ENCODE data around the gene ESCO1. TPM values are rescaled to one million over a fixed set of nuclear protein-coding genes. Genes with fewer than 3 reads are reported as not detected.

The ESCO1 gene
- total RNA-seq, 1 donor: 18.6 TPM

DNA sequence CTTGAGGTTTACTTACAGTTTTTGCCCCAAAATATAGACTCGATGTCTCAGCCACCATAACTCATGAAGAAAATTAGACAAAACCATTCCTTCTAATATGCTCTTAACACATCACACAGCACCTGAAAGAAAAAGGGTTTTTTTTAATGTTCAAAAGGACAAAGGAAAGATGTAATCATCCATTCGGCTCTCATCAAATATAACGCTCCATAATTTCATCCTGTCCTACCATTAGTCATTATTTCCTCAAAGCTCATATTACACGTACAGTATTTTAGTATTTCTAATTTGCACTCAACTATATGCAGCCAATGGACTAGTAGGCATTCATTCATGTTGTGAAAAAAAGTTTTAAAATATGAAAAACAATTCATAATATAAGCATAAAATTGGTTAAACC lies 24.8 kb downstream of the ESCO1 start:
- no peak for DNase-seq (ENCODE audit: low read depth)
- no peak overlapping the region for H3K4me3 ChIP-seq (ENCODE audit: low read depth, low read length)
- TF ChIP-seq, protein P1, sequence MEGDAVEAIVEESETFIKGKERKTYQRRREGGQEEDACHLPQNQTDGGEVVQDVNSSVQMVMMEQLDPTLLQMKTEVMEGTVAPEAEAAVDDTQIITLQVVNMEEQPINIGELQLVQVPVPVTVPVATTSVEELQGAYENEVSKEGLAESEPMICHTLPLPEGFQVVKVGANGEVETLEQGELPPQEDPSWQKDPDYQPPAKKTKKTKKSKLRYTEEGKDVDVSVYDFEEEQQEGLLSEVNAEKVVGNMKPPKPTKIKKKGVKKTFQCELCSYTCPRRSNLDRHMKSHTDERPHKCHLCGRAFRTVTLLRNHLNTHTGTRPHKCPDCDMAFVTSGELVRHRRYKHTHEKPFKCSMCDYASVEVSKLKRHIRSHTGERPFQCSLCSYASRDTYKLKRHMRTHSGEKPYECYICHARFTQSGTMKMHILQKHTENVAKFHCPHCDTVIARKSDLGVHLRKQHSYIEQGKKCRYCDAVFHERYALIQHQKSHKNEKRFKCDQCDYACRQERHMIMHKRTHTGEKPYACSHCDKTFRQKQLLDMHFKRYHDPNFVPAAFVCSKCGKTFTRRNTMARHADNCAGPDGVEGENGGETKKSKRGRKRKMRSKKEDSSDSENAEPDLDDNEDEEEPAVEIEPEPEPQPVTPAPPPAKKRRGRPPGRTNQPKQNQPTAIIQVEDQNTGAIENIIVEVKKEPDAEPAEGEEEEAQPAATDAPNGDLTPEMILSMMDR (IDR thresholded peaks at IDR 0.05; ENCODE audit: insufficient read depth, low read depth, low read length): no peak

DNA sequence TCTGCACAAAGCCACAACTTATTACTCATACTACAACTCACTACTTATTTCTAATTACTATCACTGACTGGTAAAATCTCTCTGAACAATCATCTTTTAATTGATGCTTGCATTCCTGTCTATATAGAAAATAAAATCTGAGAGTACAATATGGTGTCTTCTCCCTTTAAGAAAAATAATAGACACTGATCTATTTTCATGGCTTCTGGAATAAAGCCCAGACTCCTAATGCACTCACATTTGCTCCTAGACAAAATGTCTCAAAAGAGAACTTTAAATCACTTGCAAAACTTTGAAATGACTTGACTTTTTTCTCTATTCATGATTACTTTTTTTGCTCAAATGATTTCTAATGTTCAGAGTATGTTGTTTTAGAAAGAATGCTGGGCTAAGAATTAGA lies 28.7 kb downstream of the ESCO1 start:
- TF ChIP-seq, protein P1 (IDR thresholded peaks at IDR 0.05; ENCODE audit: insufficient read depth, low read depth, low read length): no peak
- no peak overlapping the region for H3K4me3 ChIP-seq (ENCODE audit: low read depth, low read length)
- DNase-seq (ENCODE audit: low read depth): no peak

DNA sequence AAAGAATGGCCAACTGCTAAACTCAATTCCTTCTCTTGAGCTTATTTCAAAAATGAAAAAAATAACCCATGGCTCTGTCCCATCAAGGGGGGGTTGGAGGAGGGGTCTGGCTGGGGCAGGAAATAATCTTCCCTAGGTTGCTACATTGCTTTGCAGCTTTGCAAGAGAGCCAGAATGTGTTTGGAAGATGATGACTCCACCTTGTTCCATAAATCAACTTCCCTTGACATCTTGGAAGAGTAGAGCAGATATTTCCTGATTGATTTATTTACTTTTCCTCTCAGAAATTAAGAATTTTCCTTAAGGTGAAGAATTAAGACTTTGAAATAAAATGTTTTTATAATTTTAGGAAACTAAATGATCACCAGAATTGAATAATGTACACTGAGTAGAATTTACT lies 41.3 kb downstream of the ESCO1 start:
- H3K4me3 ChIP-seq (ENCODE audit: low read depth, low read length): no peak overlapping the region
- no peak for DNase-seq (ENCODE audit: low read depth)
- TF ChIP-seq, protein P1 (IDR thresholded peaks at IDR 0.05; ENCODE audit: insufficient read depth, low read depth, low read length): no peak

DNA sequence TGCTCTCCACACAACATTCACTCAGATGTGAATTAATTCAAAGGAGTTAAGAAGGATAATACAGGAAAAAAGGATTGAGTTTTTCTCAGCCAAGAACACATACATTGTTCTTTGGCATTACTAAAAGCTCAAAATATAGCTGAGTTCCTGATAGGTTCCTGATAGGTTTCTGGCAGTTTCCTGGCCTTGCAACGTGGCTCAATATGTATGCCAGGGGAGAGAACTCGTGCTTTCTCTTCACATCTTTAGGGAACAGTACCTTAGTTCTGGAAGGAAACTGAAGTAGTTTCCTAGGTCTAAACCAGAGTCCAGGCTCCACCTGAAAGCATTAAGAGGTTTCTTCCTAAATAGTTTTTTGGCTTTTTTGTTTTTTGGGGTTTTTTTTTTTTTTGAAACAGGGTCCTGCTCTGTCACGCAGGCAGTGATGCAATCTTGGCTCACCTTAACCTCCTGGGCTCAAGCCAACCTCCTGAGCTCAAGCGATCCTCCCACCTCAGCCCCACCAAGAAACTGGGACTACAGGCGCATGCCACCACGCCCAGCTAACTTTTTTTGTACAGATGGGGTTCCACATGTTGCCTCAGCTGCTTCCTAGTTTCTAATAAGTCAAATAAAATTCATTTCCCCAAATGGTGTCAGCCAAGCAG lies 42.8 kb downstream of the ESCO1 start:
- no peak for DNase-seq (ENCODE audit: low read depth)
- no peak overlapping the region for H3K4me3 ChIP-seq (ENCODE audit: low read depth, low read length)
- TF ChIP-seq, protein P1 (IDR thresholded peaks at IDR 0.05; ENCODE audit: insufficient read depth, low read depth, low read length): no peak

DNA sequence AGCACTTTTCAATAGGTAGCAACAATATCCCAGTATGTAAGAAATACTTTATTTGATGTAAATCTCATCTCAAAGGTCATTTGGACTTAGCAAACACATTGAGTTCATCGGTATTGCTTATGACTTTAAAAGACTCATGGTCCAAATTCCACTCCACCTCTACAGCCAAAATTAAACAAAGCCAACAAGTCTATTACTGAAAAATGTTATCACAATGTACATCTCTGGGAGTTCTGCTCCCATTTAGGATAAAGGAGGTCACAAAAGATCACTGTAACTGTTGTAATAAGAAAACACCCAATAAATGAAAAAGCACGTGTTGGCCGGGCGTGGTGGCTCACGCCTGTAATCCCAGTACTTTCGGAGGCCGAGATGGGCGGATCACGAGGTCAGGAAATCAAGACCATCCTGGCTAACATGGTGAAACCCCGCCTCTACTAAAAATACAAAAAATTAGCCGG lies 50.0 kb downstream of the ESCO1 start:
- DNase-seq (ENCODE audit: low read depth): no peak
- TF ChIP-seq, protein P1 (IDR thresholded peaks at IDR 0.05; ENCODE audit: insufficient read depth, low read depth, low read length): no peak
- no peak overlapping the region for H3K4me3 ChIP-seq (ENCODE audit: low read depth, low read length)

DNA sequence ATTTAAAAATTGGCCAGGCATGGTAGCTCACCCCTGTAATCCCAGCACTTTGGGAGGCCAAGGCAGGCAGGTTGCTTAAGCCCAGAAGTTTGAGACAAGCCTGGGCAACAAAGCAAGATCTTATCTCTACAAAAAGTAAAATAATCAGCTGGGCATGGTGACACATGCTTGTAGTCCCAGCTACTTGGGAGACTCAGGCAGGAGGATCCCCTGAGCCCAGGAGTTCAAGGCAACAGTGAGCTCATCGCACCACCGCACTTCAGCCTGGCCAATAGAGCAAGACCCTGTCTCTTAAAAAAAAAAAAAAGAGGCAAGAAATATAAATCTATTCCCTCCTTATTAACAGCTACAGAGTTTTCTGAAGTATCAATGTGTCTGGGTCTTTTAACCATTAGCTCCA lies 51.9 kb downstream of the ESCO1 start:
- TF ChIP-seq, protein P1 (IDR thresholded peaks at IDR 0.05; ENCODE audit: insufficient read depth, low read depth, low read length): no peak
- DNase-seq (ENCODE audit: low read depth): no peak
- H3K4me3 ChIP-seq (ENCODE audit: low read depth, low read length): no peak overlapping the region

DNA sequence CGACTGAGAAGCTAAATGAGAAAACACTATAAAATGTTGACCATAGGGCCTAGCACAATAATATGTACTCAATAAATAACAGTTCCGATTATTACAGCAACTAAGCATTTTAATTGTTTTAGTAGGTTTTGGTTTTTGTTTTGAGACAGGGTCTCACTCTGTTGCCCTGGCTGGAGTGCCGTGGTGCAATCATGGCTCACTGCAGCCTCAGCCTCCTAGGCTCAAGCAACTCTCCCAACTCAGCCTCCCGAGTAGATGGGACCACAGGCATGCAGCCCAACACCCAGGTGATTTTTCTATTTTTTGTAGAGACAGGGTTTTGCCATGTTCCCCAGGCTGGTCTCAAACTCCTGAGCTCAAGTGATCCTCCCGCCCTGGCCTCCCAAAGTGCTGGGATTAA lies 54.1 kb downstream of the ESCO1 start:
- no peak for DNase-seq (ENCODE audit: low read depth)

More for the DNA sequence above, 54.1 kb downstream of the ESCO1 start:
- no peak overlapping the region for H3K4me3 ChIP-seq (ENCODE audit: low read depth, low read length)
- TF ChIP-seq, protein P1 (IDR thresholded peaks at IDR 0.05; ENCODE audit: insufficient read depth, low read depth, low read length): no peak
